BLaER1 treated with 17β-estradiol and CSF1 and Interleukin-3, amounts not matched to agents 10 nM and 100 nM (cell line): ENCODE measurements around the gene PPP6R2.

Experiments
- H3K27ac ChIP-seq, 11 experiments: shearing (Covaris generic); formaldehyde crosslinking; 2 replicates each; pipeline ENCODE4 v1.8.1; 2022
- H3K27me3 ChIP-seq, 11 experiments: shearing (Covaris generic); formaldehyde crosslinking; 2 replicates each; pipeline ENCODE4 v1.8.1; 2022
- H3K36me3 ChIP-seq, 11 experiments: shearing (Covaris generic); formaldehyde crosslinking; 2 replicates each; pipeline ENCODE4 v1.8.1; 2022
- H3K4me1 ChIP-seq, 10 experiments: shearing (Covaris generic); formaldehyde crosslinking; 2 replicates each; pipeline ENCODE4 v1.8.1; 2022
- H3K4me2 ChIP-seq, 11 experiments: shearing (Covaris generic); formaldehyde crosslinking; 2 replicates each; pipeline ENCODE4 v1.8.1; 2022
- H3K4me3 ChIP-seq, 10 experiments: shearing (Covaris generic); formaldehyde crosslinking; 2 replicates each; pipeline ENCODE4 v1.8.1; 2022
- H3K9ac ChIP-seq, 11 experiments: shearing (Covaris generic); formaldehyde crosslinking; 2 replicates each; pipeline ENCODE4 v1.8.1; 2022
- H3K9me3 ChIP-seq, 11 experiments: shearing (Covaris generic); formaldehyde crosslinking; replicated peaks in 1 of 11; 2 replicates each; pipeline ENCODE4 v1.8.1; 2022
- H4K20me1 ChIP-seq, 11 experiments: shearing (Covaris generic); formaldehyde crosslinking; 2 replicates each; pipeline ENCODE4 v1.8.1; 2022
- Cebpa-rat ChIP-seq, 11 experiments: shearing (Covaris generic); IDR thresholded peaks; 2 replicates each; pipeline ENCODE4 v1.8.1; 2022

Gene PPP6R2

DNA sequence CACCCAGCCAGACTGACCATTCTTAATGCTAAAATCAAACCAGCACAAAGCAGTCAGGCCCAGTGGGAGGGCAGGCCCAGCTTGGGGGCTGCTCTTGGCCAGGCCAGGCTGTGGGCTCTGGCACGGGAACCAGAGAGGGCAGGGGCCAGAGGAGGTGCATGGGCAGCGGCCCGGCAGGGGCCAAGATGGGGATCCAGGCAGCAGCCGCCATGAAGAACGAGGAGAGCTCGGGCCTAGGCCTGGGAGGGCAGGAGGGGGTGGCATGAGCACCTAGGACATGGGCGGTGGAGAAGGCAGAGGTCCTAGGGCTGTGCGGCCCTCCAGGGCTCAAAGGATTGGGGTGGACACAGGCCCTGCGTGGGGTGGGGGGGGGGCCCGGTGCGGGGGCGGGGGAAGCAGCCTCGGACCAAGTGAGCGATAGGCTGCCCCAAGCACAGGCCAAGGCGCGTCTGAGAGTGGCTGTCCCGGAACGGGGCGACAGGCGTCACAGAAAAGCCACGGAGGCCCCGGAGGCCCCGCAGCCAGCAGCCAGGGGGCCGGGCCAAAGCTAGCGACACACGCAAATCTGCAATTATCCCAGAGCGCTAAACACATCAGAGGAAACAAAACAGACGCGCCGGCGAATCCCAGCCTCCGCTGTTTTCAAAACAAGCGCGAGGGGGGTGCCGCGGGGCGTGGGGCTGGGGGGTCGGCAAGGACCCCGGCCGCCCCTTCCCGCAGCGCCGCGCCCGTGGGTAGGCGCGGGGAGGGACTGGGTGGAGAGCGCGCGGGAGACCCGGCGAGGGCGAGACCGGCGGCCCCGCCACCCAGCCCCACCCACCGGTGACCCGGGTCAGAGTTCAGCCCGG lies 44.0 kb upstream of the PPP6R2 start:
- H3K27ac ChIP-seq: peak overlapping the region in 10 of 11 experiments; percentile 42 to 98 (median 48); a peak in 18 of 22 replicates
- peak overlapping the region; percentile 46 to 100 (median 56) for H3K4me3 ChIP-seq
- H3K27me3 ChIP-seq: no peaks in the 10 kb centered on the region
- peak overlapping the region; percentile 96 to 100 (median 99) for H3K4me2 ChIP-seq
- peaks cover 96 to 100% (median 98%) of the 10 kb centered on the region in 10 experiments for H3K4me1 ChIP-seq
- H4K20me1 ChIP-seq: peaks cover 98 to 100% (median 99%) of the 10 kb centered on the region in 11 experiments
- H3K36me3 ChIP-seq: peaks cover 0 to 25% (median 0%) of the 10 kb centered on the region in 11 experiments; a peak in 5 of 22 replicates
- H3K9ac ChIP-seq: peak overlapping the region; percentile 48 to 98 (median 78); a peak in 21 of 22 replicates
- TF ChIP-seq Cebpa-rat (IDR thresholded peaks at IDR 0.05): no peak
- H3K9me3 ChIP-seq: no peaks in the 10 kb centered on the region

DNA sequence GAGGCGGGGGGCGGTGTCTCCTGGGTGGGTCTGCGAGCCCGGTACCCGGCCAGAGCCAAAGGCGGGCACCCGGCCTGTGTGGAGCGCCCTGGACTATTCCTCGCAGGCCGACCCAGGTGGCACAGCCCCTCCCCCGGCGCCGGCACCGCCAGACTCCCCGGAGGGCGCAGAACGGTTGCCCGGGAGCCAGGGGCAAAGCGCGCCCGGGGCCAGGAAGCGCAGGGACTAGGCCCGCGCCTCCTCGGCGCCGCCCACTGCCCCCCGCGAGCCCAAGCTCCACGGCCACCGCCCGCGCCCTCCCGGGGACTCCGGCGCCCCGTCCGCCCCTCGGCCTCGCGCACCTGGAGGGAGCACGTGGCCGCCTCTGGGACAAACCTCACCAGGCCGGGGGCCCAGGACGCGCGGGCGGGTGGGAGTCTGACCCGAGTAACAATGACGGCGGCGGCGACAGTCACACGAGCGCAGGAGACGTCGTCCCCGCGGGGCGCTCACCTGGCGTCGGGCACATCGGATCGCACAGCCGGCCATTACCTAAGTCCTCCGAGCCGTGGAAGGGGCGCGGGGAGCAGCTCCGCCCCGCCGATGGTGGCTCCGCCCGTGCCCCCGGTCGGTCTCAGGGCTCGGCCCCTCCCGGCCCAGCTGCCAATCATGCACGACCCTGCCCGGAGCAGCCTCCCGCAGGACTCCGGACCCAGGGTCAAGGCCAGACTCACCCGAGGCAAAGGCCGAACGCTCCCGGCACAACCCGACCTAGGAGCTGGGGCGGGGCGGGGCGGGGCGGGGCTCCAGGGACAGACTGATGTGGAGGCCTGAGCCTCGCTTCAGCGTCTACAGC lies 43.1 kb upstream of the PPP6R2 start:
- Histone ChIP-seq H3K4me3 (peak overlapping the region; percentile 46 to 100 (median 56)), H3K9ac (peak overlapping the region; percentile 48 to 98 (median 78)), H3K36me3 (peaks cover 0 to 24% (median 0%) of the 10 kb centered on the region in 11 experiments; a peak in 3 of 22 replicates), H3K4me2 (peak overlapping the region; percentile 96 to 100 (median 99)), H3K27me3 (no peaks in the 10 kb centered on the region), H4K20me1 (peaks cover 93 to 99% (median 97%) of the 10 kb centered on the region in 11 experiments), H3K9me3 (no peaks in the 10 kb centered on the region), H3K4me1 (peaks cover 93 to 99% (median 97%) of the 10 kb centered on the region in 10 experiments), H3K27ac (peak overlapping the region in 10 of 11 experiments; percentile 42 to 98 (median 48); a peak in 18 of 22 replicates)
- no peak for TF ChIP-seq Cebpa-rat (IDR thresholded peaks at IDR 0.05)

DNA sequence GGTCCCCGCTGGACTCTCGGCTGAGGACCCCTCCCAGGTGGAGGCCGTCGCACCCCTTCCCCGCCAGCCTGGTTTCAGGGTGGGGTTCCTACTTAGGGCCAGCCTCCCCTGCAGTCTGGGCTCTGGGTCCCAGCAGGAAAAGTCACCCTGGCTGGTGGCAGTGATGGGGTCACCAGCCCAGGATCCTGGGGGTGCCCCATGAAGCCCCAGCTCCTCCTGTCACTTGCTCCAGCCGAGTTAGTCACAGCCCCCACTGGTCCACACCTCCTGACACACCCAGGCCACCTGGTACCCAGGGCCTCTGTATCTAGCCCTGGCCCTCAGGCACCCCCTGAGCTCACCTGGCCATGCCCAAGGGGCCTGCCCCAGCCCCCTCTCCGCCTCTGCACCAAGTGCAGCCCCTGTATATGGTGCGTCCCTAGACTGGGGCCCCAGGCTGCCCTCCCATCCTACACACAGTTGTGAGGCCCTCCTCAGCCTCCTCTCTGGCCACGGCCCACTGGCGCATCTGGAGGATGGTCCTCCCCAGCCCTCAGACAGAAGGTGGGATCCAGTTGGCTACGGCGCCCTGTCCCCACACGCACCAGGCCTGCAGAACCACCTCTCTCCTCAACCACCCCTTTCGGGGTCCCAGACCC lies 42.4 kb upstream of the PPP6R2 start:
- peaks cover 92 to 99% (median 97%) of the 10 kb centered on the region in 10 experiments for H3K4me1 ChIP-seq
- H3K4me3 ChIP-seq: peak overlapping the region in 9 of 10 experiments; percentile 46 to 100 (median 58); a peak in 15 of 20 replicates

DNA sequence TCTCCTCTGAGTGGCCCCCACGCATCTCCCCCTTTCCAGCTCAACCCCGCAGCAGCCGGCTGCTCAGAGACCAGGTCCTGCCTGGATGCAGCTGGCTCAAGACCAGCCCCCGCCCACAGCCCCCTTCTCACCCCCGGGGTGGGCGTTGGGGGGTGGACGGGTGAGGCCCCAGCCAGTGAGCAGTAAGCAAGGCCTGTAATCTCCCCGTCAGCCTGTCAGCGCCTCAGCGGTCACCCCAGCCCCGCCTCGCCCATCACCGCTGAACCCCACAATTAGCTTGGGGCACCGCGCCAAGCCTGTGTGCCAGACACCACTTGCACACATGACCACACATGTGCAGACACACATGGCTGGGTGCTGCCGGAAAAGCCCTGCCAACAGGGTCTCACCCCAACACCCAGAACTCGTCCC lies 41.5 kb upstream of the PPP6R2 start:
- TF ChIP-seq Cebpa-rat (IDR thresholded peaks at IDR 0.05): no peak
- peaks cover 84 to 96% (median 94%) of the 10 kb centered on the region in 10 experiments for H3K4me1 ChIP-seq
- H3K36me3 ChIP-seq: peaks cover 0 to 17% (median 0%) of the 10 kb centered on the region in 11 experiments; a peak in 2 of 22 replicates
- H4K20me1 ChIP-seq: peaks cover 77 to 96% (median 92%) of the 10 kb centered on the region in 11 experiments
- peak overlapping the region; percentile 62 to 98 (median 78) for H3K9ac ChIP-seq
- peak overlapping the region; percentile 46 to 98 (median 93); a peak in 20 of 22 replicates for H3K27ac ChIP-seq
- H3K4me2 ChIP-seq: peak overlapping the region; percentile 96 to 100 (median 99)
- H3K4me3 ChIP-seq: peak overlapping the region; percentile 26 to 100 (median 58)
- no peaks in the 10 kb centered on the region for H3K9me3 ChIP-seq
- H3K27me3 ChIP-seq: no peaks in the 10 kb centered on the region

More for the DNA sequence above, 42.4 kb upstream of the PPP6R2 start:
- Histone ChIP-seq H3K9me3 (no peaks in the 10 kb centered on the region), H3K36me3 (peaks cover 0 to 17% (median 0%) of the 10 kb centered on the region in 11 experiments; a peak in 2 of 22 replicates), H3K27ac (peak overlapping the region in 8 of 11 experiments; percentile 24 to 98 (median 95); a peak in 8 of 22 replicates), H3K27me3 (no peaks in the 10 kb centered on the region), H3K4me2 (peak overlapping the region; percentile 96 to 100 (median 99)), H4K20me1 (peaks cover 86 to 99% (median 96%) of the 10 kb centered on the region in 11 experiments), H3K9ac (peak overlapping the region; percentile 62 to 98 (median 78); a peak in 19 of 22 replicates)
- no peak for TF ChIP-seq Cebpa-rat (IDR thresholded peaks at IDR 0.05)

DNA sequence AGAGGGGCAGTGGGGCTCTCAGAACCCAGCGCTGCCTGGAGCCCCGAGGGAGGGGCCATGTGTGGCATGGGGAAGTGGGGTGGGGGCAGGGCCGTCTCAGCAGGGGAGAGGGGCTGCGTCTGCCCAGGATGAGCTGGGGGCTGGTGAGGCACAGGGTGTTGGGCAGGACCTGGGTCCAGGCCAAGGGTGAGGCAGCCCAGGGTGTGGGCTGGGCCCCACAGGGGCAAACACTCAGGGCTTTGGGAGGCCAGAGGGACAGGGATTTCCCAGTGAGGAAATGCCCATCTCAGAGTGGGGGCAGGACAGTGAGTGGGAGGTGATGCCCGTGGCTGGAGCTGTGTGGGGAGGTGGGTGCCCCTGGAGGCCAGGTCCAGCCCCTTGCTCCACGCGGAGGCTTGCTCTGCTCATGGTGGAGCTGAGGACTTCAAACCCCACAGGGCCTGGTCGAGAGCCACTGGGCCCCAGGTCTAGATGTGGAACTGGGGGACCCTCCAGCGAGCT lies 41.0 kb upstream of the PPP6R2 start:
- H3K4me3 ChIP-seq: peak overlapping the region; percentile 26 to 100 (median 58); a peak in 19 of 20 replicates
- H3K9me3 ChIP-seq: no peaks in the 10 kb centered on the region
- peak overlapping the region; percentile 46 to 98 (median 93); a peak in 20 of 22 replicates for H3K27ac ChIP-seq
- peak overlapping the region; percentile 62 to 98 (median 78) for H3K9ac ChIP-seq
- peaks cover 0 to 17% (median 0%) of the 10 kb centered on the region in 11 experiments; a peak in 2 of 22 replicates for H3K36me3 ChIP-seq
- peaks cover 79 to 91% (median 89%) of the 10 kb centered on the region in 10 experiments for H3K4me1 ChIP-seq
- peaks cover 72 to 91% (median 87%) of the 10 kb centered on the region in 11 experiments for H4K20me1 ChIP-seq
- no peak for TF ChIP-seq Cebpa-rat (IDR thresholded peaks at IDR 0.05)
- peak overlapping the region; percentile 96 to 100 (median 99) for H3K4me2 ChIP-seq
- H3K27me3 ChIP-seq: no peaks in the 10 kb centered on the region

DNA sequence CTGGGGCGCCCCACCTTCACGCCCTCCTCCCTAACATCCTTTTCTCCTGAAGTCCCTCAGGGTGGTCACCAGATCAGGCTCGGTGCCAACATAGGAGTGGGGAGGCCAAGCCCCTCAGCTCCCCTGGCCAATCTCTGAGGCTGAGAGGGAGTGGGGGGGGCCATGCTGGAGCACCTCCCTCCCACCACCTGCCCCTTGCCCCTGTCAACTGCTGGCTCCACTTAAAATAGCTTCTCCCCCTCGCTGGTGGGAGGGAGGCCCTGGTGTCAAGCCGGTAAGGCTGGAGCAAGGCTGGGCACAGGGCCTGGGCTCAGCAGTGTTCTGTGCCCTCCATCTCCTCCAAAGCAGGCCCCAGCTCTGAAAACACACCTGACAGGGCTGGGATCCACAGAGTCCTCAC lies 40.6 kb upstream of the PPP6R2 start:
- H3K27me3 ChIP-seq: no peaks in the 10 kb centered on the region
- H3K9ac ChIP-seq: peak overlapping the region; percentile 62 to 98 (median 78)
- H3K4me2 ChIP-seq: peak overlapping the region; percentile 96 to 100 (median 99)
- H3K27ac ChIP-seq: peak overlapping the region; percentile 46 to 98 (median 93); a peak in 21 of 22 replicates
- peaks cover 74 to 86% (median 84%) of the 10 kb centered on the region in 10 experiments for H3K4me1 ChIP-seq
- peaks cover 0 to 17% (median 0%) of the 10 kb centered on the region in 11 experiments; a peak in 2 of 22 replicates for H3K36me3 ChIP-seq
- TF ChIP-seq Cebpa-rat (IDR thresholded peaks at IDR 0.05): no peak
- H3K4me3 ChIP-seq: peak overlapping the region; percentile 26 to 100 (median 58); a peak in 17 of 20 replicates
- peaks cover 68 to 86% (median 82%) of the 10 kb centered on the region in 11 experiments for H4K20me1 ChIP-seq
- no peaks in the 10 kb centered on the region for H3K9me3 ChIP-seq

DNA sequence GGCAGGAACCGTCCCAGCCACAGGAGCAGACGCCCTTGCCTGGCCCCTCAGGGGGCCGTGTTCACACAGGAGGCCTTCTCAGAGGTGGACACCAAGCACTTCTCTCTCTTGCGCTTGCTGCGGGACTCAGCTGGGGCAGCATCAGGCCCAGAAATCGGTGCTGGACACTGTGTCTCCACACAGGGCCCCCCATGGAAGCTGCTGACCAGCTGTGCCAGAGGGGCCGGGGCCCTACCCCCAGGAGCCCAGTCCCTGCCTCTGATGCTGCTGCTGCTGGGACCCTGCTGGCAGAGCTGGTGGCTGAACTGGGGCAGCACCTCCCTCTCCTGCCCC lies 39.6 kb upstream of the PPP6R2 start:
- Histone ChIP-seq H3K27me3 (no peaks in the 10 kb centered on the region), H3K4me3 (peak overlapping the region; percentile 50 to 100 (median 68); a peak in 19 of 20 replicates), H3K27ac (peak overlapping the region; percentile 44 to 98 (median 93)), H4K20me1 (peaks cover 59 to 81% (median 73%) of the 10 kb centered on the region in 11 experiments), H3K4me2 (peak overlapping the region; percentile 96 to 100 (median 99)), H3K4me1 (peaks cover 72 to 85% (median 82%) of the 10 kb centered on the region in 10 experiments), H3K9me3 (no peaks in the 10 kb centered on the region), H3K9ac (peak overlapping the region; percentile 62 to 98 (median 78)), H3K36me3 (peaks cover 0 to 15% (median 0%) of the 10 kb centered on the region in 11 experiments; a peak in 2 of 22 replicates)
- TF ChIP-seq Cebpa-rat (IDR thresholded peaks at IDR 0.05): no peak
